GM19099 (cell line): ENCODE data around the gene TRAF3.

Source experiments
- POLR2A ChIP-seq: IDR thresholded peaks from 3 replicates; pipeline ENCODE4 v1.6.1; 2011; ENCODE audit warnings: low read depth; ENCODE audit not compliant: insufficient read length; ENCODE audit errors: extremely low read depth

The TRAF3 gene, protein sequence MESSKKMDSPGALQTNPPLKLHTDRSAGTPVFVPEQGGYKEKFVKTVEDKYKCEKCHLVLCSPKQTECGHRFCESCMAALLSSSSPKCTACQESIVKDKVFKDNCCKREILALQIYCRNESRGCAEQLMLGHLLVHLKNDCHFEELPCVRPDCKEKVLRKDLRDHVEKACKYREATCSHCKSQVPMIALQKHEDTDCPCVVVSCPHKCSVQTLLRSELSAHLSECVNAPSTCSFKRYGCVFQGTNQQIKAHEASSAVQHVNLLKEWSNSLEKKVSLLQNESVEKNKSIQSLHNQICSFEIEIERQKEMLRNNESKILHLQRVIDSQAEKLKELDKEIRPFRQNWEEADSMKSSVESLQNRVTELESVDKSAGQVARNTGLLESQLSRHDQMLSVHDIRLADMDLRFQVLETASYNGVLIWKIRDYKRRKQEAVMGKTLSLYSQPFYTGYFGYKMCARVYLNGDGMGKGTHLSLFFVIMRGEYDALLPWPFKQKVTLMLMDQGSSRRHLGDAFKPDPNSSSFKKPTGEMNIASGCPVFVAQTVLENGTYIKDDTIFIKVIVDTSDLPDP

GRCh38 chr14:102776761-102777710, at the start of gene TRAF3:
TRAF3 (plus strand) TSS chr14:102777449; CDS start chr14:102870202, 92,753 bp downstream.
- peak; percentile 81 for TF ChIP-seq POLR2A

DNA sequence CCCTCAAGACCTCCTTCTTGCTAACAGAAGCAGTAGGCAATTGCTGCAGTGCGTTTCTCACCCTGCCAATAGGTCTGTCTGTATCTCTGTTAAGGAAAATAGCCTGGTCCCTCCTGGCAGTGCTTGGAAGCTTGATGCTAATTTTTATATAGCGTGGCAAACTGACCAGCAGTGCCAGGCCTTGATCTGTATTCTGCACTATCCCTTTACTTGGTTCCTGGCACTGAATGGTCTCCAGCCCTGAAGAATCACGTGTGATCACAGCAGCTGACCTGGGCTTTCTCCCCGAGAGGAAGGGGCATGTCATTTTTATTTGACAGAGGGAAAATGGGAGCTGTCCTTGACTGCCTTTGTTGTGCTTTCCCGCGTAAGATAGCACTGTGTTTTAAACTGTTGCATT, 48.7 kb upstream of the TRAF3 start:
- no peak for TF ChIP-seq POLR2A

- no peak for TF ChIP-seq POLR2A
Measured at GRCh38 chr14:102729268-102729667, 48.0 kb upstream of the TRAF3 start.

- TF ChIP-seq POLR2A = no peak
Measured at GRCh38 chr14:102729825-102730224, 47.4 kb upstream of the TRAF3 start.

DNA sequence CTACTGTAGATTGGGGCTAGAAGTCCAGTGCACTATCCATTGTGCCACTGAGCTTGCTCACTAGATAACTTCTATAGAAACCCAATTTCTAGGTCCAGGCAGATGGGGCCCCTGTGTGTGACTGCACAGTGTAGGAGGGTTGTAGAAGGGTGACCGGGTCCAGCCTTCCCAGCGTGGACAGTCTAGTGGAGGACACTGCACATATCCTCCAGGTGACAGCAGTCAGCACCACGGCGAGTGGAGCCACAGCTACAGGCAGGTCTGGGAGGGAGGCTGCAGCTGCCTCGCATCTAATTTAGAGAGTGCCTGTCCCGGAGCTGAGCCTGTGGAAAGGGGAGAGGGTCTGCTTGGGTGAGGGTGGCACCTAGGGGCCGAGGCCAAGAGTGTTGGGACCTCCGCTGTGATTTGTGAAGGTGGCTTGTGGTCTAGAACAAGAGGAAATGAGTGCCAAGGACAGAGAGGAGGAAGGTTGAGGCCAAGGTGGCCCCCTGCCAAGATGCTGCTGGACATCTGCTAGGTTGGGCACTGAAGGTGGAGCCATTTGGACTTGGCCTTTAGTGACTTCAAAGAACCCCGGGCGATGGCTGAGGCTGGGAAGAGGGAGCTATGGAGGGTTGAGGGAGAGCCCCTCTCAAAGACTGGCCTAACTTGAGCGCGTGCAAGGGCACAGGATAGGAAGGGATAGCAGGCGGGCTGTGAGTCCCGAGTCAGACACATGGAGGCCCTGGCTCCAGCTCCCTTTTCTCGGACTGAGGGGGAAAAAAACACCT, 46.0 kb upstream of the TRAF3 start:
- TF ChIP-seq POLR2A = no peak

DNA sequence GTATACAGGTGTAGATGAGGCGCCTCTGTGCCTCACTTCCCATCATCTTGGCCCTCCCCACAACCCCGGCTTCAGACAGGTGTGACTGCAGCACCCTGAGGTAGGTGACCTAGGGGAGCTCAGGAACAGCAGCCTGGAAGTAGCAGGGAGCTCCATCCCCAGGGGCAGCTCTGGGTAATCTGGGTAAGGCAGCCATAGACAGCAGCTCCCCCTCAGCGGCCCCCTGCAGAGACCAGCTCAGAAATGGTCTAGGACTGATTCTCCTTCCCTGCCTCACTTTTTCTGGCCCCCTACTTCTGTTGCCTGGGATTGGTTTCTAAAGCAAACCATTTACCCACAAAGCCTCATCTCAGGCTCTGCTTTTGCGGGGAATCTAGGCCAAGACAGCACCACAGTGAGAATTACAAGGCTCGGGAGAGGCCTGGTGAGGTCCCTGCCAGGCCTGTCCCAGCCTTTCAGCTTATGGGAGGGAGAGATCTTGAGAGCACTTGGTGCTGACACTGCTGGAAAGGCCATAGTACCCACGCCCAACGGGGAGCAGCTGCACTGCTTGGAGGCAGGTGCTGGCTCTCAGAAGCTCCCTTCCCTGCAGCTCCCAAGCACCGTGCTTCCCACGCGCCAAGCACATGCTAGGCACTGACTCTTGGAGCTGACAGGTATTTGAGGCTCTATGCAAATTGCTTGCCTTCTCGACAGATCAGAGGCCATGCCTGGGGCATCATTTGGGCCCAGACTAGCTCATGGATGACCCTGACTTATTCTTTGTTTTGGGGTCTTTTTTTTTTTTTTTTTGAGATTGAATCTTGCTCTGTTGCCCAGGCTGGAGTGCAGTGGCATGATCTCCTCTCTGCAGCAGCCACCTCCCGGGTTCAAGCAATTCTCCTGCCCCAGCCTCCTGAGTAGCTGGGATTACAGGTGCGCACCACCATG, 45.1 kb upstream of the TRAF3 start:
- no peak for TF ChIP-seq POLR2A

- no peak for TF ChIP-seq POLR2A
Measured at GRCh38 chr14:102732924-102733323, 44.3 kb upstream of the TRAF3 start.

DNA sequence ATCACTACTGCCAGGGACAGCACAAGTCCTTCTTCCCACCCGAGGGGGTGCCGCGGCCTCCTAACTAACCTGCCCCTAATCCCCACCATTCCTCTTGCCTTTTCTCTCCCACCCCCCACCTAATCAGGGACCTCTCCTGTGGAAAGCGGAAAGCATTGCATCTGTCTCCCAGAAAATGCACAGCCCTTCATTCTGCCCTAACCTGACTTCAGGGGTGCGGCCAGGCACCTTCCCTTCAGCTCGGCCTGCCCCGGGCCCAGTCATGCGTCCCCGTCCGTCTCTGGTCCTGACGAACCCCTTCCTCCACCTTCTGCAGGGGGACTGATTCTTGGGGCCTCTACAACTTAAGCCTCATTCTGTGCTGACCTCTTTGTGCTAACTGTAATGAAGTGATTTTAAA, 43.9 kb upstream of the TRAF3 start:
- TF ChIP-seq POLR2A = no peak

DNA sequence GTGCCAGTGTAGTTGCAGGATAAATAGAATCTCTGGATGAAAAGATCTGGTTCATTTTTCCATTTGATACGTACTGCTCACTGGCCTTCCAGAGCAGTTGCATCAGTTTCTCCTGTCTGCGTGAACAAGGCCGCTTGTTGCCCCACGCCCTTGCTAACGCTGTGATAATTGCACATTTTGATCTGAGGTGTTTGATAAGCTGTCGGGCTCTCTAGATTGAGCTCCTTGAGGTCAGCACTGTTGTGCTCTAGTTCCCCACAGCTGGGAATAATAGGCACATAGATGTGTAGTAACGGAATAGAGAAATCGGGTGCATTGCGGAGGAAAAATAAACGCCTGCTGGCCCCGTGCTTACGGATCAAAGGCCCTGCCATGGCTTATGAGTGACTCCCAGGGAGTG, 42.8 kb upstream of the TRAF3 start:
- TF ChIP-seq POLR2A = no peak

- no peak for TF ChIP-seq POLR2A
Measured at GRCh38 chr14:102736956-102737355, 40.3 kb upstream of the TRAF3 start.

GRCh38 chr14:102737402-102738372, 39.6 kb upstream of the TRAF3 start:
- TF ChIP-seq POLR2A = no peak

DNA sequence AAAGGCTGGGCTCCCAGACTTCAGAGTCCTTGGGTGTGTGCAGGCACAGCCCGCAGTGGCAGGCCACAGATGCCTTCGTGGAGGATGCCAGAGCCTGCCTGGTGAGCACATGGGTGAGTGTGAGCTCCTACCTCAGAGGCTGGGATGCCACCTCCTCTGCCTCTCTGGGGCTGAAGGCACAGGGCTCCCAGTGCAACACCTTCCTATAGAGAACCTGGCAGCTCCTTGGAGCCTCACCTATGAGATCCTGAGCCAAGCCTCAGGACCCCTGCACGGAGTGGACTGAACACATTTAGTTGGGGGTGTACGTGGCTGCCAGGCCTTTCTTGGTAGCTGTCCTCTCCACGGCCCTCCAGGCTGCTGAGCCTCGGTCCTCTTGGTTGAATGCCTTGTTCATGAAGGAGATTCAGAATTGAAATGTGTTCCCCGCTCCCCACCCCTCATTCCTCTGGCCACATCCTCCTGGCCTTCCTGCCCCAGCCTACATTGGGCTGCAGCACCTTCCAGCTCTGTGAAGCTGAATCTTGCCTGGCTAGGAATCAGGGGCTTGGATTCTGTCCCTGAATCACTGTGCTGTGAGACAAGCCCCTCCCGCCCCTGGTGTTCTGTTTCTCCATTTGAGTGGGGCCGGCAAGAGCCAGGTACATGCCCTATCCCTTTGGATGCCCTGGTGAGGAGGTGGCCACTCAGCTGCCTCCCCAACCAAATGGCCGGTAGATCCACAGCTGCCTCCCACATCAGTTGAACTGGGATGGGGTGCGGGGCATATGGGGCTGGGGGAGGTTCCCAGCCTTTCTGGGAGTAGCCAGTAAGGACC, 38.7 kb upstream of the TRAF3 start:
- TF ChIP-seq POLR2A = no peak
